GM18517 (cell line): ENCODE measurements around the gene LRRC70.
"Not testable (repeated sequence)": the region's sequence is repeated elsewhere in the genome, so short reads cannot be mapped to it uniquely, and the experiment has no call there.

Source experiments
- ATAC-seq: cut with Tn5 transposase; IDR thresholded peaks from one replicate; pipeline ENCODE4 v1.9.1; 2021; ENCODE audit warnings: mild to moderate bottlenecking, moderate library complexity; ENCODE audit not compliant: unreplicated experiment

LRRC70 gene, protein sequence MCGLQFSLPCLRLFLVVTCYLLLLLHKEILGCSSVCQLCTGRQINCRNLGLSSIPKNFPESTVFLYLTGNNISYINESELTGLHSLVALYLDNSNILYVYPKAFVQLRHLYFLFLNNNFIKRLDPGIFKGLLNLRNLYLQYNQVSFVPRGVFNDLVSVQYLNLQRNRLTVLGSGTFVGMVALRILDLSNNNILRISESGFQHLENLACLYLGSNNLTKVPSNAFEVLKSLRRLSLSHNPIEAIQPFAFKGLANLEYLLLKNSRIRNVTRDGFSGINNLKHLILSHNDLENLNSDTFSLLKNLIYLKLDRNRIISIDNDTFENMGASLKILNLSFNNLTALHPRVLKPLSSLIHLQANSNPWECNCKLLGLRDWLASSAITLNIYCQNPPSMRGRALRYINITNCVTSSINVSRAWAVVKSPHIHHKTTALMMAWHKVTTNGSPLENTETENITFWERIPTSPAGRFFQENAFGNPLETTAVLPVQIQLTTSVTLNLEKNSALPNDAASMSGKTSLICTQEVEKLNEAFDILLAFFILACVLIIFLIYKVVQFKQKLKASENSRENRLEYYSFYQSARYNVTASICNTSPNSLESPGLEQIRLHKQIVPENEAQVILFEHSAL

DNA sequence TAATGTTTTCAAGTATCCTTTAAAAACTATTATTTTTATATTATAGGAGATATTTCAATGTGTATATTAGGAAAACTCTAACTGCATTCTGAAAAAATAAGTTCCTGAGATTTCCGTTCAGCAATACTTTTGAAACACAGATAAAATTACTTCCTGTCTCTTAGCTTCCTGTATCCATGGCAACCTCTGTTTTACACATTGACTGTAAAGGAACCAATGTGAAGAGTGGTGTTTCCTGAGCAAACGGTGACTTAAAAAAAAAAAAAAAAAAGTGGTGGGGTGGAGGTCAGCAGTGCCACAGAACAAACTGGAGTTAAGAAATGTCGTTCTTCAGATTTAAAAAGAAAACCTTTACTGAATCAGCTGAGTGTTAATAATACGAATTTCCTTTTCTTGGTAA lies at the start of gene LRRC70:
Gene LRRC70 (plus strand): TSS at position 280 of the 400 bp plus-strand sequence. CDS start 620 bp downstream, outside the sequence.
- peak; percentile 80 for ATAC-seq

DNA sequence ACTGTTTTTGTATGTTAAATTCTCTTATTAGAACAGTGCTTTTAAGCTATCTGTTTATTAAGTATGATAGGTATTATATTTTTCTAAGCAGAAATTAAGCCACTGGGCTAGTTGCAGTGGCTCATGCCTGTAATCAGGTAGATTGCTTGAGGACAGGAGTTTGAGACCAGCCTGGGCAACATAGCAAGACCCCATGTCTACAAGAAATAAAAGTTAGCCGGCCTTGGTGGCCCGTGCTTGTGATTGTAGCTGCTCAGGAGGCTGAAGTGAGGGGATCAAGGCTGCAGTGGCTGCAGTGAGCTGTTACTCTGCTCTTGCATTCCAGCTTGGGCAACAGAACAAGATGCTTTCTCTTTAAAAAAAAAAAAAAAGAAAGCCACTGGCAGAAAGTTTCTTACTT lies 45.0 kb upstream of the LRRC70 start:
- no peak for ATAC-seq

DNA sequence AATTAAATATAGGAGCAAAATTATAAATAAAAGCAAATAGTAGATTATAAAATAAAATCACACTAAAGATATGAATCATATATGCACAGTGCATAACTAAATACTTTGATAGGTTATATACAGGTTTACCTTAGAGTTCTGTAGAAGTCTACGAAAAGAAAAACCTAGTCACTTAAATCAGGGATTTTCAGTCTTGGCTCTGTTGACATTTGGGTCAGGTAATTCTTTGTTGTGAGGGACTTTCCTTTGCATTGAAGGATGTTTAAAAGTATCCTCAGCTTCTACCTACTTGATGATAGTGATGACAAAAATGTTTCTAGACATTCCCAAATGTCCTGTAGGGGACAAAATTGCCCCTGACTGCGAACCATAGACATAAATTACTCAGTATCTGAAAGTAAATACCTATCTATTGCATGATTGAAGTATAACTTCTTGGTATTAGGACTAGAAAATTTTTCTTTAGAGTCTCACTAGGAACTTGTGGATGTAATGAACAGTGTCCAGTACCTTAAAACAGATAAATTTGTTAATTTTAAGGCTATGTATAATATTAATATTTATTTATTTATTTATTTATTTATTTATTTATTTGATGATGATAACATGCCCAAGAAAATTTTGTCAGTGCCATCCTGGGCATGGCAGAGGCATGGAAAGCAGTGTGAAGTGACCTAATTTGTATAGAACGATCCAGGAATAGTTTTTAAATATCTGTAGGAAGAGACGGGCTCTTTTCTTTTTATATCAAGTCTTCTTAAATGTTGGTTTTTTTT lies 44.0 kb upstream of the LRRC70 start:
- no peak for ATAC-seq

DNA sequence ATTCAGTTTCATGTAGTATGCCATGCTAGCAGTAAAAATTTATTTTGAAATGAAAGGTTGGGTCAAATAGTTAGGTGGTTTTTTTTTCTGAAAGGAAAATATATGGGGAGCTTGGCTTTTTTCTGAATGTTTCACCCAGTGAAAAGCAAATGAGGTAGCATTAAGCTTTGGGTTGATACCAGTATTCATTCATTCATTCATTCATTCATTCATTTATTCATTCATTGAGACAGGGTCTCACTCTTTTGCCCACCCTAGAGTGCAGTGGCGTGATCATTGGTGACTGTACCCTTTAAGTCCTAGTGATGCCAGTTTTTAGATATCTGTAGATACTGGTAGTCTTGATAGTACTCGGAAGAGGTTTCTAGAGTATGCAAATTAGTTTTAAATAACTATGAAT lies 42.4 kb upstream of the LRRC70 start:
- no peak for ATAC-seq

DNA sequence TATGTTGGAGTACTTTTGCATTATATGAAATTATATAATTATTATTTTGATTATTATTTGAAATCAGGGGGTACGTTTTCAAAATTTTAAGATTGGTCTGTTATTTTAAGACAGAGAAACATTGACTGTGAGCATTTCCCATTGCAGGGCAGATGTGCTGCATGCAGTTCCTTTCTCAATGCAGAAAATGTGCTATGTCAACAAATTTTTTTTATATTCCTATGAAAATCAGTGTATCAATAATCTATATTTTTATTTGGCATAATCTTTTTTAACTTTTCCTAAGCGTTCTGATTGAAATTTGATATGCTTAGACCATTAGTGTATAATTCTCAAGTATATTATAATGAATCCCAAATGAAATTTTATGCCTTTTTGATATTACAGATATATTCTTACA lies 41.8 kb upstream of the LRRC70 start:
- ATAC-seq: no peak

DNA sequence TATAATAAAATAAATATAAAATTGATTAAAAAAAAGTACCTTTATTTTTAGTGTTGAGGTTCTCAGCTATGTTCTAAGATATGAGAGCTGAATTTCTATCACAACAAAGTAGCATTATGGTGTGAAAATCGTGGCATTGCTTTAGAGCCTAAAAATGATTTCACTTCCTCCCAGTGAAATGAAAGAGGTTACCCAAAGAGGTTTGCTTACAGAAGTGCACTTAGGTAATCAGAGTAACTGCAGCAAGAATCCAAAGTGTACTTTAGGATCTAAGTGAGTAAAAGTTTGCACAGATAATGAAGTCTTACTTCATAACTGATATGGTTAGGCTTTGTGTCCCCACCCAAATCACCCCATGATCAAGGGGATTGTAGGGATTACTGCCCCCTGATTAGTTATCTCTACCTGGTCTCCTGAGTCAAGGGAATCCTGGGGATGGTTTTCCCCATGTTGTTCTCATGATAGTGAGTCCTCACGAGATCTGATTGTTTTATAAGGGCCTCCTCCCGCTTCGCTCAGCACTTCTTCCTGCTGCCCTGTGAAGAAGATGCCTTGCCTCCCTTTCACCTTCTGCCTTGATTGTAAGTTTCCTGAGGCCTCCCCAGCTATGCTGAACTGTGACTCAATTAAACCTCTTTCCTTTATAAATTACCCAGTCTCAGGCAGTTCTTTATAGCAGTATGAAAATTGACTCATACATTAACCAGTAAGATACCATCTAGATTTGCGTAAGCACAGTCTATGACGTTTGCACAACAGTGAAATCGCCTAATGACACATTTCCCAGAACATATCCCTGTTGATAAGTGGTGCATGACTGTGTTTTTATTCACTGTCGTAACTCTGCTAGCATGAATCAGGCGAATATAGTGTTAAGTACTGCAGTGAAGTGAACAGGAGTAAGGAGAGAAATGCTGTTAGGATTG lies 40.3 kb upstream of the LRRC70 start:
- no peak for ATAC-seq

DNA sequence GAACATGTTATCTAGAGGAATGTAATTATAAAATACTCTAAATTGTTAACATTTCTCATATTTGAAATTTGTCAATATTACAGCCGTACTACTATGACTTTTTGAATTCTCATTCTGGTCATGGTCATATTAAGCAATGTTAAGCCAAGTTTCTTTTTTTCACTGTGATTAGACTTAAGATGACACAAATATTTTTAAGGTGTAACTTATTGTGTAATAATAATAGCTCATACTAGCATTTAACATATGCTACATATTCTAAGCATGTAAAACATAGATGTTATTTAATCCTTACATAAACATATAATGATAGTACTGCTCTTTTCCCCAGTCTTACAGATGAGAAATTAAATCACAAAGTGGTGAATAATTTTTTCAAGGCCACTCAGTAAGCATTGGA lies 35.9 kb upstream of the LRRC70 start:
- ATAC-seq: no peak

DNA sequence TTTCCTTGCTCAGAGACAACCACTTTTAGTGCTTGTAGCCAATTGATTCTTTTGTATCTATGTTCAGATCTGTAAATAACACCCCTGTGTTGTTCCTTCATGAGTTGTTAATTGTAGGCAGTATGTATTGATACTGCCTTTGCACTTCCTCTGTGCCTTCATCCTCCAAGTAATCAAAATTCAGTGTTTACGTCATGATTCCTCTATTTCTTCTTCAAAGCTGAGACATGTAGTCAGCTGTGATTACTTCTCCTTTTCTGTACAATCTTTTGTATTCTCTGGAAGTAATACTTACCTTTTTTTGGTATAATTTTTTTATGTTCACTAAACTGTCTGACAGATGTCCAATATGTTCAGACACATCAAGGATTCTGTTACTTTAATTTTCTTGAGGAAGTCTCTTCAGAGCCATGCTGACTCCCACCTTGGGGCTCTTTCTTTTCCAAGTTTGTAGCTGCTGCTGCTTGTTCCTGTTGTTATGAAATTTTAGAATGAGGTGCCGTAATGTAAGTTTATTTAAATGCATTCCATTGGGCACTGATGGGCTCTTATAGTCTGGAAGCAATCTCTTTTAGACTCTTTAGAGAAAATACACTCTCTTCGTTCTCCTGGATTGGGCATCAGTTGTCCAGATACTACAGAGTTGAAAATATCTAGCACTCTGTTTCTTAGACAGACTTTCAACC lies 30.5 kb upstream of the LRRC70 start:
- ATAC-seq: no peak

DNA sequence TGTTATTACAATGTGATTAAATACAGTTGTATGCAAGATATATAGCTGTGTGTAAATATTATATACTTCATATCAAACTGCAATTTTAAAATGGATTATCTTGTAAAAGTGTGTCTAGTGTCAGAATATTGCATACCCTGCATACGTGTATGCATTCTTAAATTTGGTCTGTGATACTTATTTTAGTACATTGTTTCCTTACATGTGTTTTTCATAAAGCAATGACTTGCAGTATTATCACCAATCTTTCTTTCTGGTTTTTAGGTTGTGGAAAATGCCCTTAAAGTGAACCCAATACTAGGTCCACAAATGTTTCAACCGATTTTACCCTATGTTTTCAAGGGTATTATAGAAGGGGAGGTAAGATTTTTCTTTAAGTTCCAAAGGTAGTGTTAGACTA lies 28.5 kb upstream of the LRRC70 start:
- ATAC-seq: no peak

DNA sequence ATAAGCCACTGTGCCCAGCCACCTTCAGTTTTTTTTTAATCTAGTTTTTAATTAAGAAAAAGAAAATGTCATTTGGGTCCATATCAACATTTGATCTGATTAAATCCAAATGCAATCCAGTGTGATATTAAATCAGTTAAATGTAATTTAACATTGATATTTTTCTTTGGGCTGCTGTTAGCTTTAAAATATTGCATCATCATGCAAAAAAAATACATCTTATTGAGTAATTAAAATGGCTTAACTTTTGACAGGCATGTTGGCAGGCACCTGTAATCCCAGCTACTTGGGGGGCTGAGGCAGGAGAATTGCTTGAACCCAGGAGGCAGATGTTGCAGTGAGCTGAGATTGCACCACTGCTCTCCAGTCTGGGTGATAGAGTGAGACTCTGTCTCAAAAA lies 22.7 kb upstream of the LRRC70 start:
- ATAC-seq: no peak

DNA sequence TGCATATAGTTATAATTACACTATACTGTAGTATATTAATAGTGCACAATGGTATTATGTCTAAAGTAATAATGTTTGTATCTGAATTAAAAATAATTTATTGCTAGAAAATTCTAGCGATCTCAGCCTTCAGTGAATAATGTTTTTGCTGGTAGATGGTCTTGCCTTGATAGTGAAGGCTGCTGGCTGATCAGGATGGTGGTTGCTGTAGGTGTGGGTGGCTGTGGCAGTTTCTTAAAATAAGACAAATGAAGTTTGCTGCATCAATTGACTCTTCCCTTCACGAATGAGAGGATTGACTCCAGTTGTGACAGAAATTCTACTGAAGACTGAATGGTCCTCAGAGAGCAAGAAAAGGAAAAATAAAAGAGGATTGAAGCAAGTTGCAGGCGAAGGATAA lies 19.7 kb upstream of the LRRC70 start:
- no peak for ATAC-seq

DNA sequence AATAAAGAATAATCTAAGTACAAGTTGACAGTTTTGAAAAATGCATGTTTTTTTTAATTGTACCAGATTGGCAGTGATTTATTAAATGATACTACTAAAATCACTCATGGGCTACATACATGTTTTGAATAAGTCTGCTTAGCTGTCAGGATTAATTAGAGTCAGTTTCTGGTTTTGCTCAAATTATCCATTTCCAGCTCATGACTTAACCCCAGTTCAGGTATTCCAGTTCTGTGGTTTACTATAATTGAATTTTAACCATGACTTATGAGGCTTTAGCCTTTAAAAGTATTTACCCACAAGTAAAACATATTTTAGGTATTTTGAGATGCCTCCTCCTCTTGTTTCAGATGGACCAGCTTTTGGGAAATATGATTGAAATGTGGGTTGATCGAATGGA lies 17.8 kb upstream of the LRRC70 start:
- ATAC-seq: no peak

DNA sequence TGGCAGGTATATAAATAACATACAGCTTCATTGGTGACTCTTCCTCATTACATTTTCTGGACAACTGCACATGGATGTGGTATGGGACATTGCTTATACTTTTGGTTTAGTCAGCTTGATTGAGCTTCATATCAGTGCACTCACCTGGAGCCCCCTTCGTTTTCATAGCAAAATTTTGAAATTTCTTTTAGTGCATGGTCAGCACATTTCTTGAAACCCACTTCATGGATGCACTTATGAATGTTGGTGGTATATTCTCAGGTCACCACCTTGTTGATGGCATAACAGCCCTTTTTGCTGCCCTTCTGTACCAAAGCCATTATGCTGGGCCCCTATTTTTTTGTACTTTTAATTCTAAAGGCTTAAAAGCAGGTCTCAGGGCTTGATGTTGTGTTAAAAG lies 16.7 kb upstream of the LRRC70 start:
- no peak for ATAC-seq

DNA sequence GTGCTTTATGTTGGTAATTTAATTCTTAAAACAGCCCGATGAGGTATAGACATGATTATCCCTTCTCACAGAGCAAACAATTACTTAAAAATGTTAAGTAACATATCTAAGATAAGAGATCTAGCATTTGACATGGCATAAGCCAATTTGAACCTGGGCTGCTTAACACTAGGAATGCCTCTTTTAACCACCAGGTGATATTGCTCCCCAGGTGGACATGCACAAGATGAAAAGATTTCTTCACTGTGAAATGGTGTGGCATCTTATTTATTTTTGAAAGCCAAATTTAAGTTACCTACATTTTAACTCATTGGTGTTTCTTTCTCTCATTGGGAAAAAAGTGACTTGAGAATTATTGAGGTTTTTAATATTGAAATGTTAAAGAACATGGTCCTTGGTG lies 15.8 kb upstream of the LRRC70 start:
- no peak for ATAC-seq

DNA sequence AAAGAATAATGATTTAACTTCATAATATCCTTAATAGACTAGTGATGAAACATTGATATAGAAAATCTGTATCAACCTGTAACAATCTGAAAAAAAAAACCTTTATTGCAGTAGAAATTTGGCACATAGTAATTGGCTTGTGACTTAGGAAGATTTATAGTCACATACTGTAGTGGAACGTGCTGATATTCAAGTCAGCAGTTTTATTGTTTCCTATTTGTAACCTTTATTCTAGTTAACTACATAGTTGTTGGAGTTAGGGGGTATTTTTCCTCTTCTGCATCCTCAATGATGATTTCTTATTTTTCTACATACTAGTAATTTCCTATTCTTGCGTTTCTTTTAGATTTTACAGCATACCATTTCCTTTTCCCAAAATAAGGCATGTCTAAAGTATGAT lies 14.5 kb upstream of the LRRC70 start:
- no peak for ATAC-seq

DNA sequence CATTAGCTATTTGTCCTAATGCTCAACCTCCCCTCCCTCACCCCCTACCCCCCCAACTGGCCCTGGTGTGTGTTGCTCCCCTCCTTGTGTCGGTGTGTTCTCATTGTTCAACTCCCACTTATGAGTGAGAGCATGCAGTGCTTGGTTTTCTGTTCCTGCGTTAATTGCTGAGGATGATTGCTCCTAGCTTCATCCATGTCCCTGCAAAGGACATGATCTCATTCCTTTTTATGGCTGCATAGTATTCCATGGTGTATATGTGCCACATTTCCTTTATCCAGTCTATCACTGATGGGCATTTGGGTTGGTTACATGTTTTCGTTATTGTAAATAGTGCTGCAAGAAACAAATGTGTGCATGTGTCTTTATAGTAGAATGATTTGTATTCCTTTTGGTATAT lies 12.9 kb upstream of the LRRC70 start:
- ATAC-seq: not testable (repeated sequence)

DNA sequence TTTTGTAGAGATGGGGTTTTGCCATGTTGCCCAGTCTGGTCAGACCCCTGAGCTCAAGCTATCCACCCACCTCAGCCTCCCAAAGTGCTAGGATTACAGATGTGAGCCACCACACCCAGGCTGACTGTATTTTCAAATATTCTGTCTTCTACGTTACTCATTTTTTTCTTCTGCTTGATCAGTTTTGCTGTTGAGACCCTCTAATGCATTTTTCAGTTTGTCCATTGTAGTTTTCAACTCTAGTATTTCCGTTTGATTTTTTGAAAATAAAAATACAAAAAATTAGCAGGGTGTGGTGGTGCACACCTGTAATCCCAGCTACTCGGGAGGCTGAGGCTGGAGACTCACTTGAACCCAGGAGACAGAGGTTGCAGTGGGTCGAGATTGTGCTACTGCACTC lies 10.5 kb upstream of the LRRC70 start:
- no peak for ATAC-seq

DNA sequence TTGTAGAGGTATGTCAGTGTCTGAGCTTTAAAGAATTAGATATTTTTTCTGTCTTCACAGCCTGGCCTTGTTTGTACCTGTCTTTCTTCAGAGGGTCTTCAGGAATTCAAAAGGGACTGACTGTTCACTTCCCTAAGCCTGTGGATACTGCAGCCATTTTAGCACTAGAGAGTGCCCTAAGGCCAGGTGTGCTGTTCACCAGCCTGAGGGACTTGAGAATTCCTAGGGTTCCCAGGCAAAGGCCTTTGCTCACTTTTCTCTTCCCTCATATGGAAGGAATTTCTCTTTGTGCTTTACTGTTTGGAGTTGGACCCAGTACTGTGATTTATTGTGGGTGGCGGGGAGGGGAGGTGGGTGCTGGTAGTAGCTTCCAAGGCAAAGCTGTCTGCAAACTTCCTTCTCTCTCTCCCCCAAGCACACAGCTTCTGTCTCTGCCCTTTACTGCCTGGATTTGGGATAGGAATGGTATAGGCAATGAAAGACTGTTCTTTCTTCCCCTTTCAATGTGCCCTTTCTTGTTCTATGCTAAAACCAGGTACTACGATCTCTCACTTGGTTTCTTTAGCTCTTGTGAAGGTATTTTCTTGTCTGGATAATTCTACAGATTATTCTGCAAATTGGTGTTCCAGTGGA lies 9.7 kb upstream of the LRRC70 start:
- ATAC-seq: no peak

DNA sequence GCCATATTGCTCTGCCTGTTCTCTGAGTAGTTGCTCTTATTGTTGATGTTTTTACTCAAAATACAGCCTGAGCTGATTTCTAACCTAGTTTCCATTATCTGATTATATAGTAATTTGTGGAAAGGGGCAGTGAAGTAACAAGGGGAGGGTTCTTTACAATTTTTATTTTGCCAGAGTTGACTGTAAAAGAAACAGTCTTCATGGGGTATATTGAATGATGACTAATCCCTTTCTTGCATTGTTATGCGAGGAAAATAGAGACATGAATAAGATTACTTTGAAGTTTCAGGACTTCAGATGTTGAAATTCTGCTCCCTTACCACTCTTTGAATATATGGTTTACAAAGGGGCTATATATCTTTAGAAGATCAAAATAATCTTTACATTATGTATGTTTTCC lies 9.1 kb upstream of the LRRC70 start:
- ATAC-seq: no peak
